HepG2 (cell line): ENCODE results near the gene NGEF. TPM values are rescaled to one million over a fixed set of nuclear protein-coding genes. Genes with fewer than 3 reads are reported as not detected.

Experiments
- ATAC-seq: fragments of 200-7000 bp; cut with Tn5 transposase; 3 replicates; pipeline ENCODE4 v1.9.1; 2020; ENCODE audit warnings: mild to moderate bottlenecking, moderate library complexity
- BruUV-seq: library from RNA; stranded (reverse); fragments of 400-500 nt; replicated peaks from 2 replicates; lab custom pipeline; 2021; lab: Mats Ljungman, UMichigan
- CTCF ChIA-PET: fragments of 300-600 bp; formaldehyde crosslinking; extraction: SDS; loops from one replicate; lab custom pipeline; 2021; ENCODE audit warnings: low total read pairs, inconsistent platforms, low intra/inter-chr PET ratio; lab: Yijun Ruan, JAX
- POLR2A ChIA-PET: fragments of 350-600 bp; sonication (Branson Sonifier 250); formaldehyde crosslinking; loops from one replicate; lab custom pipeline; 2020; ENCODE audit warnings: antibody characterized with exemption, inconsistent platforms; lab: Yijun Ruan, JAX
- DNase-seq: peaks from one replicate; pipeline ENCODE4 v3.0.0-alpha.2; 2015; ENCODE audit warnings: low spot score
- FAIRE-seq: peaks from 3 replicates; lab custom pipeline; 2011; peaks lifted over from hg19 to GRCh38; lab: Jason Lieb, UNC
- H2AFZ ChIP-seq: one replicate; pipeline ENCODE4 v1.6.1; 2011; ENCODE audit warnings: low read length, inconsistent platforms
- H3K27ac ChIP-seq: fragments of 300-600 bp; 3 replicates; pipeline ENCODE4 v1.8.0; 2011; ENCODE audit warnings: mixed run types, mild to moderate bottlenecking, mixed read lengths, low read length, inconsistent platforms; ENCODE audit not compliant: insufficient read depth; ENCODE audit errors: extremely low read length
- H3K27me3 ChIP-seq, 2 experiments: fragments of 200-600 bp in 1 of 2; 2 replicates in 1 of 2; 3 replicates in 1 of 2; pipeline versions ENCODE4 v1.6.0 to v1.8.0; 2011; ENCODE audit warnings: low read length in 2 of 2, mild to moderate bottlenecking in 2 of 2, moderate library complexity in 2 of 2, inconsistent platforms in 1 of 2; ENCODE audit not compliant: insufficient read depth in 2 of 2, control insufficient read depth in 1 of 2
- H3K36me3 ChIP-seq, 2 experiments: fragments of 200-600 bp in 1 of 2; replicated peaks in 1 of 2; 2 replicates in 1 of 2; 3 replicates in 1 of 2; pipeline versions ENCODE4 v1.5.1 to v1.8.0; 2011; ENCODE audit warnings: low read length in 2 of 2, inconsistent platforms in 1 of 2; ENCODE audit not compliant: insufficient read depth in 2 of 2, control insufficient read depth in 1 of 2
- H3K4me1 ChIP-seq: 2 replicates; pipeline ENCODE4 v1.5.1; 2012; ENCODE audit warnings: low read length, inconsistent platforms; ENCODE audit not compliant: insufficient read depth
- H3K4me2 ChIP-seq: 2 replicates; pipeline ENCODE4 v1.6.0; 2011; ENCODE audit warnings: low read depth, low read length, inconsistent platforms
- H3K4me3 ChIP-seq, 3 experiments: fragments of 200-600 bp in 1 of 3; sonication (generic), shearing (Covaris generic) in 1 of 3; replicated peaks in 1 of 3; 2 replicates each; pipeline ENCODE4 v1.5.1; 2011 to 2016; ENCODE audit warnings: low read length in 3 of 3, inconsistent platforms in 2 of 3, low read depth in 2 of 3, mild to moderate bottlenecking in 2 of 3, control low read depth in 1 of 3, mixed read lengths in 1 of 3; ENCODE audit not compliant: insufficient read depth in 1 of 3
- H3K79me2 ChIP-seq: one replicate; pipeline ENCODE4 v1.6.1; 2011; ENCODE audit warnings: low read length, inconsistent platforms; ENCODE audit not compliant: insufficient read depth
- H3K9ac ChIP-seq: 2 replicates; pipeline ENCODE4 v1.6.0; 2011; ENCODE audit warnings: mild to moderate bottlenecking, low read depth, low read length, inconsistent platforms; ENCODE audit not compliant: insufficient read depth
- H3K9me3 ChIP-seq: 2 replicates; pipeline ENCODE4 v1.5.1; 2012; ENCODE audit warnings: mild to moderate bottlenecking, low read length
- H4K20me1 ChIP-seq: 2 replicates; pipeline ENCODE4 v1.6.0; 2011; ENCODE audit warnings: inconsistent platforms, mild to moderate bottlenecking, low read length, moderate library complexity; ENCODE audit not compliant: insufficient read depth
- FOXA1 ChIP-seq, 2 experiments: fragments of 450-650 bp in 1 of 2; sonication (generic) in 1 of 2; formaldehyde crosslinking in 1 of 2; IDR thresholded peaks; 2 replicates each; pipeline versions ENCODE4 v1.4.0 to v1.6.1; 2016 to 2020; ENCODE audit warnings: missing genetic modification reagents in 1 of 2
- HNF4G ChIP-seq, 2 experiments: sonication (generic) in 1 of 2; formaldehyde crosslinking in 1 of 2; IDR thresholded peaks; 2 replicates each; pipeline versions ENCODE4 v1.4.0 to v1.6.1; 2011 to 2020; ENCODE audit warnings: borderline replicate concordance in 2 of 2, low read depth in 2 of 2, mild to moderate bottlenecking in 2 of 2, low read length in 1 of 2, missing genetic modification reagents in 1 of 2, moderate library complexity in 1 of 2
- MTERF4 ChIP-seq: sonication (generic); formaldehyde crosslinking; IDR thresholded peaks from 2 replicates; pipeline ENCODE4 v1.8.0; 2023; ENCODE audit warnings: mild to moderate bottlenecking, missing genetic modification reagents
- NR2F1 ChIP-seq, 2 experiments: fragments of 450-650 bp in 1 of 2; formaldehyde crosslinking in 1 of 2; IDR thresholded peaks; 2 replicates each; pipeline versions ENCODE4 v1.5.0 to v1.6.1; 2016 to 2020; ENCODE audit warnings: mild to moderate bottlenecking in 1 of 2, missing compliant biosample characterization in 1 of 2, missing genetic modification reagents in 1 of 2, moderate library complexity in 1 of 2
- SIN3A ChIP-seq: IDR thresholded peaks from 2 replicates; pipeline ENCODE4 v1.6.1; 2011; ENCODE audit warnings: low read depth, mild to moderate bottlenecking, control low read depth, low read length, borderline replicate concordance
- TFDP2 ChIP-seq: sonication (generic); formaldehyde crosslinking; IDR thresholded peaks from 2 replicates; pipeline ENCODE4 v1.4.0; 2020; ENCODE audit warnings: missing genetic modification reagents
- ZBTB40 ChIP-seq, 2 experiments: fragments of 450-650 bp in 1 of 2; sonication (generic) in 1 of 2; formaldehyde crosslinking in 1 of 2; IDR thresholded peaks; 2 replicates each; pipeline versions ENCODE4 v1.6.1 to v1.8.0; 2016 to 2022; ENCODE audit warnings: antibody characterized with exemption in 1 of 2, mild to moderate bottlenecking in 1 of 2, missing genetic modification reagents in 1 of 2
- ZFP1 ChIP-seq: IDR thresholded peaks from 2 replicates; pipeline ENCODE4 v1.6.1; 2016
- ZNF326 ChIP-seq: sonication (generic); formaldehyde crosslinking; IDR thresholded peaks from 2 replicates; pipeline ENCODE4 v1.4.0; 2020; ENCODE audit warnings: missing genetic modification reagents, borderline replicate concordance
- ZNF484 ChIP-seq: sonication (generic); formaldehyde crosslinking; IDR thresholded peaks from 2 replicates; pipeline ENCODE4 v1.5.1; 2020; ENCODE audit warnings: mild to moderate bottlenecking, low read depth, missing genetic modification reagents, borderline replicate concordance
- WGBS: methylation state at CpG from one replicate; pipeline ENCODE4 v1.1.6; 2017; ENCODE audit warnings: low lambda C conversion rate; 5-methylcytosine and 5-hydroxymethylcytosine counted together
- in situ Hi-C: cut with HindIII; loops from 2 replicates; pipeline ENCODE4 v1.10.0; 2017; ENCODE audit warnings: low pct_unique_long_range_greater_than_20kb; ENCODE audit not compliant: extremely low pct_ligation_motif_present
- intact Hi-C: fragments of 100-400 bp; cut with micrococcal nuclease; formaldehyde crosslinking; loops from one replicate; pipeline ENCODE4 v1.10.0; 2022; ENCODE audit not compliant: unreplicated experiment
- polyA plus RNA-seq, 8 experiments: library from polyadenylated mRNA; depleted of rRNA in 3 of 8; stranded (reverse) in 7 of 8; unstranded in 1 of 8; fragments of >200 nt; fragmentation: Illumina TruSeq in 4 of 8; extraction: Trizol in 4 of 8; gene quantifications; 2 replicates each; pipeline versions ENCODE4 v1.2.1 to v1.2.3, GENCODE V29; 2011 to 2016; ENCODE audit warnings: low read depth in 4 of 8, missing spikeins in 1 of 8, mixed read lengths in 1 of 8; ENCODE audit not compliant: insufficient read depth in 1 of 8
- total RNA-seq, 5 experiments: library from RNA; depleted of rRNA; stranded (reverse); fragments of >200 nt; fragmentation: Illumina TruSeq; extraction: Trizol; gene quantifications; 2 replicates each; pipeline ENCODE4 v1.2.3, GENCODE V29; 2016; ENCODE audit warnings: low read depth in 1 of 5

The NGEF gene
- total and polyA plus RNA-seq, 2 of the 13 experiments (the other 11 are each of a cell fraction or from before 2014, with no cell fraction given) = 14.4 to 36.9 TPM

GRCh38 chr2:232842689-232843088 is 170.4 kb downstream of the NGEF start:
- intact Hi-C loops (no loop called here), in situ Hi-C loops (no loop called here)
- H3K27me3 ChIP-seq = no peaks in the 10 kb centered on the region
- BruUV-seq = no TSS peak
- no peaks in the 10 kb centered on the region for H4K20me1 ChIP-seq
- H3K36me3 ChIP-seq = peaks cover 33 to 85% of the 10 kb centered on the region in 2 experiments
- ChIA-PET CTCF (no interaction called here), POLR2A (interaction anchor here (0.9 kb wide), 1 partner anchor 13 kb away, joined by 3 read pairs; no protein-coding TSS in a partner anchor)
- no peaks in the 10 kb centered on the region for H3K79me2 ChIP-seq
- no peaks in the 10 kb centered on the region for H3K9me3 ChIP-seq
- H3K4me1 ChIP-seq = peaks cover 25% of the 10 kb centered on the region
- no peak overlapping the region for H3K9ac ChIP-seq
- WGBS = 50% methylated on average over 2 of the region's 2 CpGs
- no peak overlapping the region for H3K4me2 ChIP-seq
- ATAC-seq (no peak), FAIRE-seq (no peak), DNase-seq (no peak)
- no peak overlapping the region for H2AFZ ChIP-seq
- no peak overlapping the region for H3K4me3 ChIP-seq
- H3K27ac ChIP-seq = no peak overlapping the region
- TF ChIP-seq TFDP2 (CRISPR knock-in tag) (no peak), HNF4G (IDR thresholded peaks at IDR 0.05; ENCODE audit: borderline replicate concordance, low read depth, low read length) (no peak), HNF4G (CRISPR knock-in tag; IDR thresholded peaks at IDR 0.05; ENCODE audit: borderline replicate concordance, low read depth) (no peak), ZNF484 (CRISPR knock-in tag) (no peak), ZBTB40 (IDR thresholded peaks at IDR 0.05) (no peak), ZBTB40 (CRISPR knock-in tag; IDR thresholded peaks at IDR 0.05) (no peak), NR2F1 (CRISPR knock-in tag; IDR thresholded peaks at IDR 0.05) (no peak), FOXA1 (IDR thresholded peaks at IDR 0.05) (no peak), FOXA1 (CRISPR knock-in tag; IDR thresholded peaks at IDR 0.05) (no peak), SIN3A (no peak), ZFP1 (CRISPR knock-in tag) (no peak), MTERF4 (CRISPR knock-in tag) (no peak), ZNF326 (no peak)
